ENCODE measurements around the gene SLC29A3. TPM values are rescaled to one million over a fixed set of nuclear protein-coding genes. Genes with fewer than 3 reads are reported as not detected.

SLC29A3 gene
- total and polyA plus RNA-seq, 8 donors = 7.6 to 13.4 (median 8.1) TPM

- DNase-seq = no peak
- TF ChIP-seq CTCF (IDR thresholded peaks at IDR 0.05) = no peak
Measured at GRCh38 chr10:71338728-71339495, 19.9 kb downstream of the SLC29A3 start.

GRCh38 chr10:71339796-71340589 is 20.9 kb downstream of the SLC29A3 start:
- H3K4me1 ChIP-seq = peaks cover 12 to 21% of the 10 kb centered on the region in 2 donors
- no peak for ATAC-seq
- intact Hi-C loops (cut with DNase I) = no loop called here
- no peak for TF ChIP-seq CTCF (IDR thresholded peaks at IDR 0.05)
- no peak for DNase-seq
- no peaks in the 10 kb centered on the region for H3K9me3 ChIP-seq
- H3K27ac ChIP-seq = no peak overlapping the region
- no peak overlapping the region for H3K4me3 ChIP-seq
- H3K27me3 ChIP-seq = no peaks in the 10 kb centered on the region
- peaks cover 0 to 14% of the 10 kb centered on the region in 2 donors for H3K36me3 ChIP-seq

More at GRCh38 chr10:71338728-71339495, 19.9 kb downstream of the SLC29A3 start:
- no peak overlapping the region for H3K4me3 ChIP-seq
- H3K4me1 ChIP-seq = peaks cover 12 to 15% of the 10 kb centered on the region in 2 donors
- no peak for ATAC-seq
- H3K9me3 ChIP-seq = no peaks in the 10 kb centered on the region
- no peaks in the 10 kb centered on the region for H3K27me3 ChIP-seq
- intact Hi-C loops (cut with DNase I) = no loop called here
- H3K27ac ChIP-seq = no peak overlapping the region
- H3K36me3 ChIP-seq = peaks cover 0 to 16% of the 10 kb centered on the region in 2 donors

DNA sequence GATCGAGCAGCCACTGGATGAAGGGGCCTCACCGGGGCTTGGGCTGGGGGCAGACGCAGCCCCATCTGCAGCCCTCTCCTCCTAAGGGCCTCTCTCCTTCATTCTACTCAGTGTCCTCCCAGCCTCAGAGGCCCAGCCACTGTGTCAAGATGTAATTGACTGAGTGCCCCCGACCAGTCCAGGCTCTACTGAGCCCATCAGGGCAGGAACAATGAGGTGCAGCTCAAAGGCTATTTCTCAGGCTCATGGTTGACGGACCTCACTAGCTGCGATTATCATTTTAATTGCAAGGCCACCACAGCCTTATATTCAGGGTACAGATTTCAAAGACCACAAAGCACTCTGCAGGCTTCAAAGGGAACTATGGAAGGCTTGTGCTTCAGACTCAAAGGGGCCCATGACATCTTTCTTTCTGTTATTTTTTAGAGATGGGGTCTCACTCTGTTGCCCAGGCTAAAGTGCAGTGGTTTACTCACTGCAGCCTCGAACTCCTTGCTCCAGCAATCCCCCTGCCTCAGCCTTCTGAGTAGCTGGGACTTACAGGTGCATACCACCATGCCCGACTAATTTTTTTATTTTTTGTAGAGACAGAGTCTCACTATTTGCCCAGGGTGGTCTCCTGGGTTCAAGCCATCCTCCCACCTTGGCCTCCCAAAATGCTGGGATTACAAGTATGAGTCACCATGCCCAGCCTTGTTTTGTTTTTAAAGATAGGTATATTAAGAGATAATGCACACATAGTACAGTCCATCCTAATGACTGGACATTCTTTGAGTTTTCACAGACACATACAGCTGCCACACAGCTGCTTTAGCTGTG is 23.7 kb downstream of the SLC29A3 start:
- intact Hi-C loops (cut with DNase I) = no loop called here
- H3K4me1 ChIP-seq = peaks cover 12 to 21% of the 10 kb centered on the region in 2 donors
- no peak for DNase-seq
- no peak for TF ChIP-seq CTCF (IDR thresholded peaks at IDR 0.05)
- ATAC-seq = no peak
- H3K27ac ChIP-seq = no peak overlapping the region
- peaks cover 0 to 11% of the 10 kb centered on the region in 2 donors for H3K36me3 ChIP-seq
- no peaks in the 10 kb centered on the region for H3K27me3 ChIP-seq
- no peak overlapping the region for H3K4me3 ChIP-seq
- no peaks in the 10 kb centered on the region for H3K9me3 ChIP-seq

- peaks cover 12 to 21% of the 10 kb centered on the region in 2 donors for H3K4me1 ChIP-seq
- no peak overlapping the region for H3K27ac ChIP-seq
- DNase-seq = peak in 2 of 4 donors; percentile 53 to 59
- intact Hi-C loops (cut with DNase I) = no loop called here
- no peaks in the 10 kb centered on the region for H3K27me3 ChIP-seq
- peaks cover 0 to 10% of the 10 kb centered on the region in 2 donors for H3K36me3 ChIP-seq
- TF ChIP-seq CTCF (IDR thresholded peaks at IDR 0.05) = no peak
- ATAC-seq = peak; percentile 61
- no peak overlapping the region for H3K4me3 ChIP-seq
- H3K9me3 ChIP-seq = no peaks in the 10 kb centered on the region
Measured at GRCh38 chr10:71343392-71343773, 24.3 kb downstream of the SLC29A3 start.
